ENCODE data around the gene CEP128.

- TF ChIP-seq CTCF (IDR thresholded peaks at IDR 0.05) (peak in 1 of 6 experiments; percentile 24), POLR2A (IDR thresholded peaks at IDR 0.05) (no peak)
Observed at GRCh38 chr14:80784820-80785219, 156.7 kb downstream of the CEP128 start.

Measured in thyroid gland (tissue), 4 donors.